Adrenal gland (tissue), 12 donors: Measurements from ENCODE around the gene FHL5. TPM values are rescaled to one million over a fixed set of nuclear protein-coding genes. Genes with fewer than 3 reads are reported as not detected.

ENCODE experiments used
- DNase-seq, 7 donors: peaks; one replicate each; pipeline ENCODE4 v3.0.0-alpha.2; 2019 to 2020
- H3K27ac ChIP-seq, 5 donors: fragments of 200-600 bp; sonication (generic) in 4 of 5; 1 replicate in 3 of 5; 2 replicates in 2 of 5; pipeline versions ENCODE4 v1.5.1 to v1.8.0; 2016 to 2020; ENCODE audit warnings: mild to moderate bottlenecking in 1 of 5
- H3K27me3 ChIP-seq: fragments of 200-600 bp; 2 replicates; pipeline ENCODE4 v1.8.0; 2021
- H3K36me3 ChIP-seq, 2 donors: fragments of 200-600 bp; replicated peaks in 1 of 2; 1 replicate in 1 of 2; 2 replicates in 1 of 2; pipeline versions ENCODE4 v1.5.1 to v1.8.0; 2018 to 2022
- H3K4me1 ChIP-seq, 2 donors: fragments of 200-600 bp; replicated peaks in 1 of 2; 1 replicate in 1 of 2; 2 replicates in 1 of 2; pipeline versions ENCODE4 v1.5.1 to v1.8.0; 2018 to 2021
- H3K4me3 ChIP-seq, 4 donors: fragments of 200-600 bp; sonication (generic) in 3 of 4; one replicate each; pipeline ENCODE4 v1.5.1; 2016 to 2018
- H3K9me3 ChIP-seq, 3 donors: fragments of 200-600 bp; sonication (generic) in 1 of 3; replicated peaks in 1 of 3; 1 replicate in 2 of 3; 2 replicates in 1 of 3; pipeline versions ENCODE4 v1.5.1 to v1.8.0; 2016 to 2021
- CTCF ChIP-seq, 6 experiments: fragments of 450-650 bp in 4 of 6; fragments of 200-600 bp in 2 of 6; sonication (generic) in 1 of 6; IDR thresholded peaks; 1 replicate in 5 of 6; 2 replicates in 1 of 6; pipeline versions ENCODE4 v1.5.1 to v1.8.0; 2016 to 2021; ENCODE audit warnings: antibody characterized with exemption in 6 of 6, mild to moderate bottlenecking in 2 of 6, moderate library complexity in 1 of 6
- POLR2A ChIP-seq, 2 donors: fragments of 450-650 bp; IDR thresholded peaks; one replicate each; pipeline ENCODE4 v1.6.1; 2017; ENCODE audit warnings: antibody characterized with exemption in 2 of 2, mild to moderate bottlenecking in 2 of 2, moderate library complexity in 1 of 2
- WGBS, 4 donors: extraction: QIAGEN DNeasy Blood & Tissue Kit in 2 of 4; methylation state at CpG; one replicate each; pipeline versions ENCODE4 v1.1.5 to v1.1.7; 2013 to 2017; 5-methylcytosine and 5-hydroxymethylcytosine counted together
- intact Hi-C, 2 donors: fragments of 100-400 bp; cut with DNase I; formaldehyde crosslinking; loops; one replicate each; pipeline versions ENCODE4 v1.14.1 to v1.15.0; 2022 to 2023
- polyA plus RNA-seq, 3 donors: library from polyadenylated mRNA; stranded (reverse); fragments of 200-250 nt in 2 of 3; fragments of 350-450 nt in 1 of 3; fragmentation: Illumina TruSeq in 1 of 3; extraction: RNeasy Lipid Tissue Mini Kit (QIAGEN cat#74804) in 1 of 3; gene quantifications; one replicate each; pipeline ENCODE4 v1.2.3, GENCODE V29; 2013 to 2014
- total RNA-seq, 9 donors: library from RNA; depleted of rRNA in 4 of 9; stranded (reverse); fragments of >200 nt in 4 of 9; fragments of 120-200 nt in 1 of 9; fragmentation: NEBNext Ultra II Directional in 1 of 9; extraction: Animal tissue kit (Norgen Biotek cat#: 25700) in 1 of 9; gene quantifications; one replicate each; pipeline versions ENCODE4 v1.1.0 to v1.2.4, GENCODE V29; 2013 to 2023
- donor health status: healthy with polysubstance abuse.
- donor health status: Bipolar disorder and iron deficiency.
- donor health status: DM: yes; HTN: yes; CAD: no.
- donor health status: DM: no; HTN: no; CAD: no.
- donor health status: DM: no; HTN: no; CAD: no.
- donor health status: DM: yes; HTN: yes; CAD: no.

FHL5 gene
- total and polyA plus RNA-seq, 12 donors: 2.3 to 48.1 (median 12.7) TPM

GRCh38 chr6:96613291-96613999, 50.5 kb downstream of the FHL5 start:
- Histone ChIP-seq H3K9me3 (no peaks in the 10 kb centered on the region), H3K4me1 (no peaks in the 10 kb centered on the region), H3K36me3 (no peaks in the 10 kb centered on the region), H3K4me3 (no peak overlapping the region), H3K27me3 (no peaks in the 10 kb centered on the region), H3K27ac (no peak overlapping the region)
- 73 to 82% (median 79%) methylated on average over 2 of the region's 2 CpGs for WGBS, 4 donors
- no peak for TF ChIP-seq POLR2A (IDR thresholded peaks at IDR 0.05)
- no peak for TF ChIP-seq CTCF (IDR thresholded peaks at IDR 0.05)
- intact Hi-C loops: no loop called here
- DNase-seq: no peak

DNA sequence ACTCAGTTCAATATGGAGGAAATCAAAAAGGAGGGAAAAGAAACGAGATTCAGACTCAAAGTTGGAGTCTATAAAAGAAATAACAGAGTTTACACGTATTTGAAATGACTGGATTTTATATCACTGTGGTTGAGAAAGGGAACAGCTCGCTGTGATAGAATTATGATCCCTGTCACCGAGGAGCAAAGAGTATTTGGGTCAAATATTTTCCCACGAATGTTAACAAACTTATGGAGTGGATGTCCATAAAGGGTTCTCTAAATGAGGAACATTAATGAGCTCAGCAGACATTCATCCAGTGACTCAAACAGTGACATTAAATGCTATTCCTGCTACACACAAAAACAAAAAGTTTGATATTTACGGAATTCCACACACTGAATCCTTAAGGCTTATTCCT, 57.9 kb downstream of the FHL5 start:
- TF ChIP-seq POLR2A (IDR thresholded peaks at IDR 0.05): no peak
- TF ChIP-seq CTCF (IDR thresholded peaks at IDR 0.05): no peak
- WGBS, 4 donors: 61 to 64% (median 62%) methylated on average over 6 of the region's 6 CpGs
- Histone ChIP-seq H3K4me3 (no peak overlapping the region), H3K36me3 (no peaks in the 10 kb centered on the region), H3K27ac (no peak overlapping the region), H3K27me3 (no peaks in the 10 kb centered on the region), H3K9me3 (no peaks in the 10 kb centered on the region), H3K4me1 (no peaks in the 10 kb centered on the region)
- DNase-seq: no peak
- intact Hi-C loops: no loop called here

GRCh38 chr6:96621983-96622382, 59.1 kb downstream of the FHL5 start:
- Histone ChIP-seq H3K4me1 (no peaks in the 10 kb centered on the region), H3K9me3 (no peaks in the 10 kb centered on the region), H3K4me3 (no peak overlapping the region), H3K27me3 (no peaks in the 10 kb centered on the region), H3K27ac (no peak overlapping the region), H3K36me3 (no peaks in the 10 kb centered on the region)
- 27 to 70% (median 57%) methylated on average over 2 of the region's 2 CpGs for WGBS, 4 donors
- intact Hi-C loops: no loop called here
- no peak for DNase-seq
- TF ChIP-seq POLR2A (IDR thresholded peaks at IDR 0.05) (no peak), CTCF (IDR thresholded peaks at IDR 0.05) (no peak)

- intact Hi-C loops: loop anchor here (5.0 kb wide), 2 partner anchors 272 to 432 kb away; partner anchors contain the start of gene NDUFAF4 (in 1 of the 2)
- H3K4me3 ChIP-seq: no peak overlapping the region
- no peaks in the 10 kb centered on the region for H3K36me3 ChIP-seq
- no peaks in the 10 kb centered on the region for H3K9me3 ChIP-seq
- TF ChIP-seq CTCF (IDR thresholded peaks at IDR 0.05): no peak
- TF ChIP-seq POLR2A (IDR thresholded peaks at IDR 0.05): no peak
- 50 to 59% (median 56%) methylated on average over 3 of the region's 3 CpGs for WGBS, 4 donors
- no peak overlapping the region for H3K27ac ChIP-seq
- H3K27me3 ChIP-seq: no peaks in the 10 kb centered on the region
- no peak for DNase-seq
- no peaks in the 10 kb centered on the region for H3K4me1 ChIP-seq
Measured at GRCh38 chr6:96624957-96625356, 62.0 kb downstream of the FHL5 start.
